ENCODE results near the gene SGIP1.
A peak's percentile ranks its signal among the peaks of the same experiment; 100 is the strongest.

Gene SGIP1

GRCh38 chr1:66761221-66761620, 227.3 kb downstream of the SGIP1 start:
- TF ChIP-seq, protein P1, sequence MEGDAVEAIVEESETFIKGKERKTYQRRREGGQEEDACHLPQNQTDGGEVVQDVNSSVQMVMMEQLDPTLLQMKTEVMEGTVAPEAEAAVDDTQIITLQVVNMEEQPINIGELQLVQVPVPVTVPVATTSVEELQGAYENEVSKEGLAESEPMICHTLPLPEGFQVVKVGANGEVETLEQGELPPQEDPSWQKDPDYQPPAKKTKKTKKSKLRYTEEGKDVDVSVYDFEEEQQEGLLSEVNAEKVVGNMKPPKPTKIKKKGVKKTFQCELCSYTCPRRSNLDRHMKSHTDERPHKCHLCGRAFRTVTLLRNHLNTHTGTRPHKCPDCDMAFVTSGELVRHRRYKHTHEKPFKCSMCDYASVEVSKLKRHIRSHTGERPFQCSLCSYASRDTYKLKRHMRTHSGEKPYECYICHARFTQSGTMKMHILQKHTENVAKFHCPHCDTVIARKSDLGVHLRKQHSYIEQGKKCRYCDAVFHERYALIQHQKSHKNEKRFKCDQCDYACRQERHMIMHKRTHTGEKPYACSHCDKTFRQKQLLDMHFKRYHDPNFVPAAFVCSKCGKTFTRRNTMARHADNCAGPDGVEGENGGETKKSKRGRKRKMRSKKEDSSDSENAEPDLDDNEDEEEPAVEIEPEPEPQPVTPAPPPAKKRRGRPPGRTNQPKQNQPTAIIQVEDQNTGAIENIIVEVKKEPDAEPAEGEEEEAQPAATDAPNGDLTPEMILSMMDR (IDR thresholded peaks at IDR 0.05) = no peak
- TF ChIP-seq ZFX (IDR thresholded peaks at IDR 0.05; ENCODE audit: borderline replicate concordance) = no peak
- H3K27ac ChIP-seq = no peak overlapping the region

- TF ChIP-seq, protein P1 (IDR thresholded peaks at IDR 0.05) = peak; percentile 79
- TF ChIP-seq ZFX (IDR thresholded peaks at IDR 0.05; ENCODE audit: borderline replicate concordance) = no peak
- H3K27ac ChIP-seq = no peak overlapping the region
Observed at GRCh38 chr1:66764994-66765578, 231.1 kb downstream of the SGIP1 start.

DNA sequence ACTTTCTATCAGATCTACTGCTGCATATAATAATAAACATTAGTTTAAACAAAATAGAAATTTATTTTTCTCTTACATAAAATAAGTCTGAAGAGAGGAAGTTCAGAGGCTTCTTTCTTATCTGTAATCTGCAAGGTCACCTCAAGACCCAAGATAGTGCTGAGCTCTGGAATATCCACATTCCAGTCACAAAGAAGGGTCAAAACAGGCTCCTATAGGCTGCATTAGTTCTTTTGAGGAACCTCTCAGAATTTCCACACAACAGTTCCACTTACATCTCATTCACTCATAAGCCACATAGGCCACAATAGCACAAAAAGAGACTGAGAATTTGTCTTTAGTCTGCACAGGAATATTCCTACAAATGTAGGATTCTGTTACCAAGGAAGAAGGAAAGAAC, 233.7 kb downstream of the SGIP1 start:
- H3K27ac ChIP-seq = no peak overlapping the region
- no peak for TF ChIP-seq ZFX (IDR thresholded peaks at IDR 0.05; ENCODE audit: borderline replicate concordance)
- TF ChIP-seq, protein P1 (IDR thresholded peaks at IDR 0.05) = no peak

- H3K27ac ChIP-seq = no peak overlapping the region
- TF ChIP-seq, protein P1 (IDR thresholded peaks at IDR 0.05) = no peak
- TF ChIP-seq ZFX (IDR thresholded peaks at IDR 0.05; ENCODE audit: borderline replicate concordance) = no peak
Observed at GRCh38 chr1:66768965-66769364, 235.0 kb downstream of the SGIP1 start.

- TF ChIP-seq, protein P1 (IDR thresholded peaks at IDR 0.05) = no peak
- no peak for TF ChIP-seq ZFX (IDR thresholded peaks at IDR 0.05; ENCODE audit: borderline replicate concordance)
- no peak overlapping the region for H3K27ac ChIP-seq
Observed at GRCh38 chr1:66769512-66770229, 235.7 kb downstream of the SGIP1 start.

DNA sequence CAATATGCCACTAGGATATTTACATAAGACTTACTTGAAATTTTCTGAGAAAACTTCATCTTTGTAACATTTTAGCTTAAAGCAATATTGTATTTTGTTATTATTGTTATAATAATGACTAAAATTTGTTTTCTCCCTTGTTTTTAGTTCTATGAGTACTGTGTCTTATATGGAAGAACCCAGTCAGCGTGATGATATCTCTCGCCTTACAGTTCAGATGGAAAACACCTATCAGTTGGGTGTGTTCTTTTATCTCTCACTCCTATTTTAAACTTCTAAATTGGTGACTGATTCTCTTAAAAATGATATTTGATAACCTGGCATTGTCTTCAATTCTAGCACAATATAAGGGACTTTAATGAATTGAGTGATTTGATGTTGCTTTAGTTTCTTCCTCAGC, 236.3 kb downstream of the SGIP1 start:
- no peak overlapping the region for H3K27ac ChIP-seq
- TF ChIP-seq, protein P1 (IDR thresholded peaks at IDR 0.05) = no peak
- no peak for TF ChIP-seq ZFX (IDR thresholded peaks at IDR 0.05; ENCODE audit: borderline replicate concordance)

DNA sequence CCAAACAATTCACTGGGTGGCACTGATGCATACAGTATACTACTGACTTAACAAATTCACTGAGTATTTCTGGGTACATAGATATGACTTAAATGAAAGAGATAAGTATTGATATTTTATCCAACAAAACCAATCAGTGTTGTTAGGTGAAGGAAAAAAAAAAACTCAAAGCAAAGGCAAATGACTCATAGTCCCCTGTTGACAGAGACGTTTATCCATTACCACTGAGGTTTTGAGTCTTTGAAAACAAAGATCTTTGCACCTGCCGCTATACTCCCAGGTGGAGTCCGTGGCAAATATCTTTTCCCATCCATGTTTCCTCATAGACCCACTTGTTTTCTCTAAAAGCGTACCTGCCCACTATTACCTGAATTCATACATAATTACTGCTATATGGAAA, 236.7 kb downstream of the SGIP1 start:
- no peak for TF ChIP-seq ZFX (IDR thresholded peaks at IDR 0.05; ENCODE audit: borderline replicate concordance)
- TF ChIP-seq, protein P1 (IDR thresholded peaks at IDR 0.05) = no peak
- no peak overlapping the region for H3K27ac ChIP-seq

Measured in 22Rv1 (cell line).